ENCODE data around the gene TAS2R13. TPM values are rescaled to one million over a fixed set of nuclear protein-coding genes. Genes with fewer than 3 reads are reported as not detected.

The TAS2R13 gene
- polyA plus RNA-seq, 2 of the 4 experiments (the other 2 are of a cell fraction), result 0.19 TPM; not detected in 1

DNA sequence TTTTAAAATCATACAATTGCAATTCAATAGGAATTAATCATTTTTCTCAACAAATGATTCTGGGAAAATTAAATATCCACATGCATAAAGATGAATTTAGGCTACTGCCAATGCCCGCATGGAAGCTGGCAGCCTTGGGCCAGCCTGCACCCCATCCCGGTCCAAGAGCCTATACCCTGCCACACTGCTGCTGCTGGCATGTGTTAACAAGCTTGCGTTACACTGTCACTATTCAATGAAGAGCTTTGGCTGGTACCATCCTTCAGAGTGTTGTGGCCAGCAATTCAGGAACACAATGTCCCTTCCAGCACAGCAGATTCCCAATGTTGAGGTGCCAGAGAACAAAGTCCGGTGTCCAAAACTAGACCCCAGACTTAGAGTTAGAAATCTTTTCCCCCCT is 43.3 kb upstream of the TAS2R13 start:
- WGBS (ENCODE audit: missing lambda C conversion rate), result 97% methylated on average over 4 of the region's 4 CpGs
- ATAC-seq, result no peak
- H3K4me3 ChIP-seq, result no peak overlapping the region
- ChIA-PET CTCF (no interaction called here), POLR2A (no interaction called here)
- H3K27ac ChIP-seq, result no peak overlapping the region
- no peak overlapping the region for H3K4me2 ChIP-seq
- no peaks in the 10 kb centered on the region for H3K4me1 ChIP-seq
- DNase-seq (ENCODE audit: low read depth in 1 of 2, low spot score in 1 of 2), result no peak
- peaks cover 13% of the 10 kb centered on the region; the same call in 2 of the 3 replicates for H3K9me3 ChIP-seq
- TF ChIP-seq CHD2 (IDR thresholded peaks at IDR 0.05; ENCODE audit: low read length, partially characterized antibody) (no peak), PHF8 (IDR thresholded peaks at IDR 0.05; ENCODE audit: borderline replicate concordance, low read depth) (no peak), POLR2A (IDR thresholded peaks at IDR 0.05; ENCODE audit: low read length) (no peak), KDM5A (IDR thresholded peaks at IDR 0.05) (no peak), FOSB (CRISPR knock-in tag; IDR thresholded peaks at IDR 0.05) (no peak), HOXA7 (CRISPR knock-in tag; IDR thresholded peaks at IDR 0.05) (no peak), HEYL (CRISPR knock-in tag; IDR thresholded peaks at IDR 0.05) (no peak), ESRRA (IDR thresholded peaks at IDR 0.05; ENCODE audit: borderline replicate concordance, low read length) (no peak), TFCP2L1 (CRISPR knock-in tag; IDR thresholded peaks at IDR 0.05) (no peak), CBX2 (IDR thresholded peaks at IDR 0.05; ENCODE audit: borderline replicate concordance, low read depth) (no peak), ZSCAN20 (CRISPR knock-in tag; IDR thresholded peaks at IDR 0.05) (no peak), ZC3H11A (IDR thresholded peaks at IDR 0.05) (no peak), RAD21 (conservative IDR thresholded peaks at IDR 0.05 in 1 of 2, IDR thresholded peaks at IDR 0.05 in 1 of 2) (no peak)
- TF ChIP-seq, protein P1, sequence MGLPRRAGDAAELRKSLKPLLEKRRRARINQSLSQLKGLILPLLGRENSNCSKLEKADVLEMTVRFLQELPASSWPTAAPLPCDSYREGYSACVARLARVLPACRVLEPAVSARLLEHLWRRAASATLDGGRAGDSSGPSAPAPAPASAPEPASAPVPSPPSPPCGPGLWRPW (IDR thresholded peaks at IDR 0.05), result no peak
- TF ChIP-seq, protein P2, sequence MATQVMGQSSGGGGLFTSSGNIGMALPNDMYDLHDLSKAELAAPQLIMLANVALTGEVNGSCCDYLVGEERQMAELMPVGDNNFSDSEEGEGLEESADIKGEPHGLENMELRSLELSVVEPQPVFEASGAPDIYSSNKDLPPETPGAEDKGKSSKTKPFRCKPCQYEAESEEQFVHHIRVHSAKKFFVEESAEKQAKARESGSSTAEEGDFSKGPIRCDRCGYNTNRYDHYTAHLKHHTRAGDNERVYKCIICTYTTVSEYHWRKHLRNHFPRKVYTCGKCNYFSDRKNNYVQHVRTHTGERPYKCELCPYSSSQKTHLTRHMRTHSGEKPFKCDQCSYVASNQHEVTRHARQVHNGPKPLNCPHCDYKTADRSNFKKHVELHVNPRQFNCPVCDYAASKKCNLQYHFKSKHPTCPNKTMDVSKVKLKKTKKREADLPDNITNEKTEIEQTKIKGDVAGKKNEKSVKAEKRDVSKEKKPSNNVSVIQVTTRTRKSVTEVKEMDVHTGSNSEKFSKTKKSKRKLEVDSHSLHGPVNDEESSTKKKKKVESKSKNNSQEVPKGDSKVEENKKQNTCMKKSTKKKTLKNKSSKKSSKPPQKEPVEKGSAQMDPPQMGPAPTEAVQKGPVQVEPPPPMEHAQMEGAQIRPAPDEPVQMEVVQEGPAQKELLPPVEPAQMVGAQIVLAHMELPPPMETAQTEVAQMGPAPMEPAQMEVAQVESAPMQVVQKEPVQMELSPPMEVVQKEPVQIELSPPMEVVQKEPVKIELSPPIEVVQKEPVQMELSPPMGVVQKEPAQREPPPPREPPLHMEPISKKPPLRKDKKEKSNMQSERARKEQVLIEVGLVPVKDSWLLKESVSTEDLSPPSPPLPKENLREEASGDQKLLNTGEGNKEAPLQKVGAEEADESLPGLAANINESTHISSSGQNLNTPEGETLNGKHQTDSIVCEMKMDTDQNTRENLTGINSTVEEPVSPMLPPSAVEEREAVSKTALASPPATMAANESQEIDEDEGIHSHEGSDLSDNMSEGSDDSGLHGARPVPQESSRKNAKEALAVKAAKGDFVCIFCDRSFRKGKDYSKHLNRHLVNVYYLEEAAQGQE (IDR thresholded peaks at IDR 0.05), result no peak
- TF ChIP-seq, protein P3, sequence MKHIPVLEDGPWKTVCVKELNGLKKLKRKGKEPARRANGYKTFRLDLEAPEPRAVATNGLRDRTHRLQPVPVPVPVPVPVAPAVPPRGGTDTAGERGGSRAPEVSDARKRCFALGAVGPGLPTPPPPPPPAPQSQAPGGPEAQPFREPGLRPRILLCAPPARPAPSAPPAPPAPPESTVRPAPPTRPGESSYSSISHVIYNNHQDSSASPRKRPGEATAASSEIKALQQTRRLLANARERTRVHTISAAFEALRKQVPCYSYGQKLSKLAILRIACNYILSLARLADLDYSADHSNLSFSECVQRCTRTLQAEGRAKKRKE (CRISPR knock-in tag; IDR thresholded peaks at IDR 0.05; ENCODE audit: low read depth), result no peak
- TF ChIP-seq, protein P4, sequence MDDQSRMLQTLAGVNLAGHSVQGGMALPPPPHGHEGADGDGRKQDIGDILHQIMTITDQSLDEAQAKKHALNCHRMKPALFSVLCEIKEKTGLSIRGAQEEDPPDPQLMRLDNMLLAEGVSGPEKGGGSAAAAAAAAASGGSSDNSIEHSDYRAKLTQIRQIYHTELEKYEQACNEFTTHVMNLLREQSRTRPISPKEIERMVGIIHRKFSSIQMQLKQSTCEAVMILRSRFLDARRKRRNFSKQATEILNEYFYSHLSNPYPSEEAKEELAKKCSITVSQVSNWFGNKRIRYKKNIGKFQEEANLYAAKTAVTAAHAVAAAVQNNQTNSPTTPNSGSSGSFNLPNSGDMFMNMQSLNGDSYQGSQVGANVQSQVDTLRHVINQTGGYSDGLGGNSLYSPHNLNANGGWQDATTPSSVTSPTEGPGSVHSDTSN (IDR thresholded peaks at IDR 0.05), result no peak
- no peak for FAIRE-seq

- POLR2A ChIA-PET, result interaction anchor here (1.4 kb wide), 1 partner anchor 228 kb away, joined by 8 read pairs; the partner anchor contains the start of gene SMIM10L1
- TF ChIP-seq CBX8 (IDR thresholded peaks at IDR 0.05), result no peak
- TF ChIP-seq EP300 (IDR thresholded peaks at IDR 0.05), result no peak
- TF ChIP-seq, protein P1 (IDR thresholded peaks at IDR 0.05), result no peak
- TF ChIP-seq HOXB5 (CRISPR knock-in tag; IDR thresholded peaks at IDR 0.05), result no peak
- TF ChIP-seq ESRRA (IDR thresholded peaks at IDR 0.05; ENCODE audit: borderline replicate concordance, low read length), result no peak
- TF ChIP-seq TP53 (CRISPR knock-in tag; IDR thresholded peaks at IDR 0.05), result no peak
- TF ChIP-seq, protein P3 (CRISPR knock-in tag; IDR thresholded peaks at IDR 0.05; ENCODE audit: low read depth), result no peak
- TF ChIP-seq KDM5A (IDR thresholded peaks at IDR 0.05), result no peak
- no peak for TF ChIP-seq POLR2A (IDR thresholded peaks at IDR 0.05; ENCODE audit: low read length)
- no peak for TF ChIP-seq JUN (IDR thresholded peaks at IDR 0.05)
- no peak for TF ChIP-seq ZFP36 (IDR thresholded peaks at IDR 0.05; ENCODE audit: borderline replicate concordance, partially characterized antibody)
- TF ChIP-seq RNF2 (IDR thresholded peaks at IDR 0.05; ENCODE audit: borderline replicate concordance, low read depth), result no peak
- no peak for TF ChIP-seq MYC (IDR thresholded peaks at IDR 0.05; ENCODE audit: borderline replicate concordance, low read length)
- TF ChIP-seq JUNB (IDR thresholded peaks at IDR 0.05), result no peak
- TF ChIP-seq, protein P5, sequence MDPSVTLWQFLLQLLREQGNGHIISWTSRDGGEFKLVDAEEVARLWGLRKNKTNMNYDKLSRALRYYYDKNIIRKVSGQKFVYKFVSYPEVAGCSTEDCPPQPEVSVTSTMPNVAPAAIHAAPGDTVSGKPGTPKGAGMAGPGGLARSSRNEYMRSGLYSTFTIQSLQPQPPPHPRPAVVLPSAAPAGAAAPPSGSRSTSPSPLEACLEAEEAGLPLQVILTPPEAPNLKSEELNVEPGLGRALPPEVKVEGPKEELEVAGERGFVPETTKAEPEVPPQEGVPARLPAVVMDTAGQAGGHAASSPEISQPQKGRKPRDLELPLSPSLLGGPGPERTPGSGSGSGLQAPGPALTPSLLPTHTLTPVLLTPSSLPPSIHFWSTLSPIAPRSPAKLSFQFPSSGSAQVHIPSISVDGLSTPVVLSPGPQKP (IDR thresholded peaks at IDR 0.05; ENCODE audit: low read depth, low read length), result no peak
- TF ChIP-seq POLR2AphosphoS2 (conservative IDR thresholded peaks at IDR 0.05; ENCODE audit: low read length), result no peak
- ATAC-seq, result no peak
- no peak for FAIRE-seq
- WGBS (ENCODE audit: missing lambda C conversion rate), result 91% methylated on average over 2 of the region's 2 CpGs
- Histone ChIP-seq H3K4me3 (no peak overlapping the region), H3K4me2 (no peak overlapping the region), H3K9me3 (peaks cover 18% of the 10 kb centered on the region), H3K4me1 (peaks cover 20% of the 10 kb centered on the region), H3K27ac (no peak overlapping the region)
- DNase-seq (ENCODE audit: low read depth in 1 of 2, low spot score in 1 of 2), result no peak
- CTCF ChIA-PET, result no interaction called here
Observed at GRCh38 chr12:10943167-10943566, 33.8 kb upstream of the TAS2R13 start.

Data from A549 (cell line).